Measurements from ENCODE around the gene ZNF14.
"Not testable (repeated sequence)": the region's sequence is repeated elsewhere in the genome, so short reads cannot be mapped to it uniquely, and the experiment has no call there.

ZNF14 gene

GRCh38 chr19:19743921-19744320, 11.0 kb upstream of the ZNF14 start:
- not testable (repeated sequence) for H3K27me3 ChIP-seq (ENCODE audit: control insufficient read depth, insufficient read depth, low read length); H3K4me1 ChIP-seq (ENCODE audit: control insufficient read depth, insufficient read depth, low read length); H3K36me3 ChIP-seq (ENCODE audit: insufficient read depth, low read length); H3K4me3 ChIP-seq (ENCODE audit: low read length); H3K9me3 ChIP-seq (replicated peaks; ENCODE audit: low read length); H3K9ac ChIP-seq (ENCODE audit: low read depth, low read length); H3K4me2 ChIP-seq (ENCODE audit: low read length)

DNA sequence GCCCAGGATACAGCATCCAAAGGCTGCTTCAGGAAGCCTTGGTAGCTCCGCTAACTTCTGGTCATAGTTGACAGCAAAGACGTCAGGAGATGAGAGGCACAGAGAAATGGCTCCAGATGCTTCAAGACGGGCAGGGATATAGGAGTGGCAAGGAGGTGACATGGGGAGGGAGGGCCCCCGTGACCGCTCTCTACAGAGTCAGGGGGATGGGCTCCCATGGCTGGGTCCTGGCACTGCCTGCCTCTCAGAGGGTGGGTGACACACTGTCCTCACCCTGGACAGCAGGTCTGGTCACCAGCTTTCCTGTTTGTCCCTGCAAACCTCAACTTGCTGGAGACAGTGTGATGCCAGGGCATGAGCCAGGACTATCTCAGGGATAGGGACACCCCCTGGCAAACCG, 10.3 kb upstream of the ZNF14 start:
- Histone ChIP-seq H3K4me2 (ENCODE audit: low read length) (no peak overlapping the region), H3K27me3 (ENCODE audit: control insufficient read depth, insufficient read depth, low read length) (no peaks in the 10 kb centered on the region), H3K9me3 (replicated peaks; ENCODE audit: low read length) (peaks cover 3% of the 10 kb centered on the region), H3K36me3 (ENCODE audit: insufficient read depth, low read length) (no peaks in the 10 kb centered on the region), H3K9ac (ENCODE audit: low read depth, low read length) (no peak overlapping the region), H3K4me1 (ENCODE audit: control insufficient read depth, insufficient read depth, low read length) (no peaks in the 10 kb centered on the region), H3K4me3 (ENCODE audit: low read length) (no peak overlapping the region)

DNA sequence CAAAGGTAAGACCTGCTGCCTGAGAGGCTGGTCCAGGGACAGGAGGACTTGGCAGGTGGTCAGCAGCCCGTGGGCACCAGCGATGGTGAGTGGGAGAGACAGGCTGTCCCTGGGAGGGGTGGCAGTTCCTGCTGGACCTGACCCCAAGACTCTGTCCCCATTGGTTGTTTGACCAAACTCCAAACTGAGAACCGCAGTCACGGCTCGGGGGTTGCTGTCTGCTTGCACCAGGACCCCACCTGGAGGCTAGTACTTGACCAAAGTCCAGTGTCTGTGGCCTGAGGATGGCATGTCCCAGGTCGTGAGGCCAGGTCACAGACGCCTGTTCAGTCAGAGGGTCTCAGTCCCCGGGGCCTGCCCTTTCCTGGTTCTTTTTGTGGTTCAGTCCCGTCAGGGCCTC, 9.9 kb upstream of the ZNF14 start:
- Histone ChIP-seq H3K27me3 (ENCODE audit: control insufficient read depth, insufficient read depth, low read length) (no peaks in the 10 kb centered on the region), H3K4me1 (ENCODE audit: control insufficient read depth, insufficient read depth, low read length) (no peaks in the 10 kb centered on the region), H3K4me3 (ENCODE audit: low read length) (no peak overlapping the region), H3K9ac (ENCODE audit: low read depth, low read length) (no peak overlapping the region), H3K36me3 (ENCODE audit: insufficient read depth, low read length) (no peaks in the 10 kb centered on the region), H3K4me2 (ENCODE audit: low read length) (no peak overlapping the region), H3K9me3 (replicated peaks; ENCODE audit: low read length) (peaks cover 3% of the 10 kb centered on the region)

- Histone ChIP-seq H3K27me3 (ENCODE audit: control insufficient read depth, insufficient read depth, low read length) (no peaks in the 10 kb centered on the region), H3K9ac (ENCODE audit: low read depth, low read length) (no peak overlapping the region), H3K4me3 (ENCODE audit: low read length) (no peak overlapping the region), H3K9me3 (replicated peaks; ENCODE audit: low read length) (peaks cover 3% of the 10 kb centered on the region), H3K4me1 (ENCODE audit: control insufficient read depth, insufficient read depth, low read length) (no peaks in the 10 kb centered on the region), H3K36me3 (ENCODE audit: insufficient read depth, low read length) (no peaks in the 10 kb centered on the region), H3K4me2 (ENCODE audit: low read length) (no peak overlapping the region)
Observed at GRCh38 chr19:19741184-19741583, 8.3 kb upstream of the ZNF14 start.

DNA sequence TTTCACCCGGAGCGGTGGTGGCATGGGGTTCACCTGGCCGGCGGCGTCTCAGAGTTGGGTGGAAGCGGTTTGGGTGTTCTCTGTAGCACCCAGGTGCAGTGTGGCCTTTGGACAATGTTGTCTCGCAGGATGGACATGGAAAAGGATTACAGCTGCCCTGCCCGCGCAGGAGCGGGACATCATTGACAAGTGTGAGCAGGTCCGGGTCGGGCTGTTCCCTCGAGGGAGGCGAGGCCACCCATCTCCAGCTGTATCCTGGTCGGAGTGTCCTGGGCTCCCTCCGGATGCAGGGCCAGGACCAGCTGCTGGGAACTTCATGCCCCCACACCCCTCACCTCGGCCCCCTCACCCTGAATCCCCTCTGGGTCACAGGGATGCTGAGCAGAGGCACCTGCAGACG, 7.8 kb upstream of the ZNF14 start:
- H3K9ac ChIP-seq (ENCODE audit: low read depth, low read length): no peak overlapping the region
- peaks cover 3% of the 10 kb centered on the region for H3K9me3 ChIP-seq (replicated peaks; ENCODE audit: low read length)
- H3K4me3 ChIP-seq (ENCODE audit: low read length): no peak overlapping the region
- no peaks in the 10 kb centered on the region for H3K36me3 ChIP-seq (ENCODE audit: insufficient read depth, low read length)
- H3K4me1 ChIP-seq (ENCODE audit: control insufficient read depth, insufficient read depth, low read length): no peaks in the 10 kb centered on the region
- H3K4me2 ChIP-seq (ENCODE audit: low read length): no peak overlapping the region
- H3K27me3 ChIP-seq (ENCODE audit: control insufficient read depth, insufficient read depth, low read length): no peaks in the 10 kb centered on the region

GRCh38 chr19:19738564-19738963, 5.7 kb upstream of the ZNF14 start:
- Histone ChIP-seq H3K27me3 (ENCODE audit: control insufficient read depth, insufficient read depth, low read length) (no peaks in the 10 kb centered on the region), H3K36me3 (ENCODE audit: insufficient read depth, low read length) (no peaks in the 10 kb centered on the region), H3K9me3 (replicated peaks; ENCODE audit: low read length) (peaks cover 3% of the 10 kb centered on the region), H3K9ac (ENCODE audit: low read depth, low read length) (no peak overlapping the region), H3K4me3 (ENCODE audit: low read length) (no peak overlapping the region), H3K4me2 (ENCODE audit: low read length) (no peak overlapping the region), H3K4me1 (ENCODE audit: control insufficient read depth, insufficient read depth, low read length) (no peaks in the 10 kb centered on the region)

- no peaks in the 10 kb centered on the region for H3K4me1 ChIP-seq (ENCODE audit: control insufficient read depth, insufficient read depth, low read length)
- no peak overlapping the region for H3K4me2 ChIP-seq (ENCODE audit: low read length)
- no peak overlapping the region for H3K9ac ChIP-seq (ENCODE audit: low read depth, low read length)
- no peaks in the 10 kb centered on the region for H3K36me3 ChIP-seq (ENCODE audit: insufficient read depth, low read length)
- no peaks in the 10 kb centered on the region for H3K27me3 ChIP-seq (ENCODE audit: control insufficient read depth, insufficient read depth, low read length)
- H3K9me3 ChIP-seq (replicated peaks; ENCODE audit: low read length): peaks cover 3% of the 10 kb centered on the region
- H3K4me3 ChIP-seq (ENCODE audit: low read length): no peak overlapping the region
Observed at GRCh38 chr19:19737559-19738332, 4.8 kb upstream of the ZNF14 start.

DNA sequence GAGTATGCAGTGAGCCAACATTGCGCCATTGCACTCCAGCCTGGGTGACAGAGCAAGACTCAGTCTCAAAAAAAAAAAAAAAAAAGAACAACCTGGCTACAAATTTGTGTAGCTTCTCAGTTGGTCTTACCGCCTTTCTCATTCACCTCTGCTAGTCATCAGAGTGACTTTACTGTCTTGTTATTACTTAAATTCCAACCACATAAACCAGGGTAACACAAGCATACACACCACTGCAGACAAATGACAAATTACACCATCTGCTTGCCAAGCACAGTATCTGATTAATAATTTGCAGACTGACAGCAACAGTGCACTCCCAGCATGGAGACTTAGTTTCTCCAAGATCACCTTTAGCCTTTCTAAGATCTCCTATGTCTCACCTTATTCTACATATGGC, 11.0 kb downstream of the ZNF14 start:
- peaks cover 8% of the 10 kb centered on the region for H3K9me3 ChIP-seq (replicated peaks; ENCODE audit: low read length)
- no peak overlapping the region for H3K4me3 ChIP-seq (ENCODE audit: low read length)
- no peak overlapping the region for H3K9ac ChIP-seq (ENCODE audit: low read depth, low read length)
- H3K4me1 ChIP-seq (ENCODE audit: control insufficient read depth, insufficient read depth, low read length): no peaks in the 10 kb centered on the region
- H3K36me3 ChIP-seq (ENCODE audit: insufficient read depth, low read length): no peaks in the 10 kb centered on the region
- no peak overlapping the region for H3K4me2 ChIP-seq (ENCODE audit: low read length)
- H3K27me3 ChIP-seq (ENCODE audit: control insufficient read depth, insufficient read depth, low read length): no peaks in the 10 kb centered on the region

GRCh38 chr19:19719798-19720197, 13.1 kb downstream of the ZNF14 start:
- Histone ChIP-seq H3K4me2 (ENCODE audit: low read length) (no peak overlapping the region), H3K9me3 (replicated peaks; ENCODE audit: low read length) (peaks cover 20% of the 10 kb centered on the region)

DNA sequence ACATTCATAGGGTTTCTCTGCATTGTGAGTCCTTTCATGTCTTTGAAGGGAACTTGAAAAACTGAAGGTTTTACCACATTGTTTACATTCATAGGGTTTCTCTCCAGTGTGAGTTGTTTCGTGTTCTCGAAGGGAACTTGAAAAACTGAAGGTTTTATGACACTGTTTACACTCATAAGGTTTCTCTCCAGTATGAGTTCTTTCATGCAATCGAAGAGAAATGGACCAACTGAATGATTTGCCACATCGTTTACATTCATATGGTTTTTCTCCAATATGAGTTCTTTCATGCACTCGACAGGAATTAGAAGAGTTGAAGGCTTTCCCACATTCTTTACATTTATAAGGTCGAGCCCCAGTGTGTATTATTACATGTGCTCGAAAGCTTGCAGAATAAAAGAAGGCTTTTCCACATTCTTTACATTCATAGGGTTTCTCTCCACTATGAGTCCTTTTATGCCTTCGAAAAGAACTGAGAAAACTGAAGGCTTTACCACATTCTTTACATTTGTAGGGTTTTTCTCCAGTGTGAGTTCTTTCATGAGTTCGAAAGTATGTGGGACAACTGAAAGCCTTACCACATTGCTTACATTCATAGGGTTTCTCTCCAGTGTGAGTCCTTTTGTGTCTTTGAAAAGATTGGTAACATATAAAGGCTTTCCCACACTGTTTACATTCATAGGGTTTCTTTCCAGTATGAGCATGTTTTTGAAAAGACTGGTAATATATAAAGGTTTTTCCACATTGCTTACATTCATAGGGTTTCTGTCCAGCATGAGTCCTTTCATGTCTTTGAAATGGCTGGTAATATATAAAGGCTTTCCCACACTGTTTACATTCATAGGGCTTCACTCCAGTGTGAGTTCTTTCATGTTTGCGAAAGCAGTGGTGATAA, 20.7 kb downstream of the ZNF14 start:
- no peak overlapping the region for H3K4me3 ChIP-seq (ENCODE audit: low read length)
- H3K4me2 ChIP-seq (ENCODE audit: low read length): no peak overlapping the region
- H3K9ac ChIP-seq (ENCODE audit: low read depth, low read length): no peak overlapping the region
- peaks cover 53% of the 10 kb centered on the region for H3K36me3 ChIP-seq (ENCODE audit: insufficient read depth, low read length)
- no peaks in the 10 kb centered on the region for H3K27me3 ChIP-seq (ENCODE audit: control insufficient read depth, insufficient read depth, low read length)
- peaks cover 76% of the 10 kb centered on the region for H3K9me3 ChIP-seq (replicated peaks; ENCODE audit: low read length)
- no peaks in the 10 kb centered on the region for H3K4me1 ChIP-seq (ENCODE audit: control insufficient read depth, insufficient read depth, low read length)

More at GRCh38 chr19:19719798-19720197, 13.1 kb downstream of the ZNF14 start:
- Histone ChIP-seq H3K36me3 (ENCODE audit: insufficient read depth, low read length) (no peaks in the 10 kb centered on the region), H3K9ac (ENCODE audit: low read depth, low read length) (no peak overlapping the region), H3K27me3 (ENCODE audit: control insufficient read depth, insufficient read depth, low read length) (no peaks in the 10 kb centered on the region), H3K4me3 (ENCODE audit: low read length) (no peak overlapping the region), H3K4me1 (ENCODE audit: control insufficient read depth, insufficient read depth, low read length) (no peaks in the 10 kb centered on the region)

DNA sequence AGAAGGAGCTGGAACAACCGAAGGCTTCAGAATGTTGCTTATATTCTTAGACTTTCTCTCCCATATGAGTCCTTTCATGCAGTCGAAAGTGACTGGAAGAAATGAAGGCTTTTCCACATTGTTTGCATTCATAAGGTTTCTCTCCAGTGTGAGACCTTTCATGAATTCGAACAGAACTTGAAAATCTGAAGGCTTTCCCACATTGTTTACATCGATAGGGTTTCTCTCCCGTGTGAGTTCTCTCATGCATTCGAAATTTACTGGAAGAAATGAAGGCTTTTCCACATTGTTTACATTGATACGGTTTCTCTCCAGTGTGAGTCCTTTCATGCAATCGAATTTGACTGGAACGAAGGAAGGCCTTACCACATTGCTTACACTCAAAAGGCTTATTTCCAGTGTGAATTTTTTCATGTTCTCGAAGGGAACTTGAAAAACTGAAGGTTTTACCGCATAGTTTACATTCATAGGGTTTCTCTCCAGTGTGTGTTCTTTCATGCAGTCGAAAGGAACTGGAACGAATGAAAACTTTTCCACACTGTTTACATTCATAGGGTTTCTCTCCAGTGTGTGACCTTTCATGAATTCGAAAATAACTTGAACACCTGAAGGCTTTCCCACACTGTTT, 21.5 kb downstream of the ZNF14 start:
- H3K9me3 ChIP-seq (replicated peaks; ENCODE audit: low read length): peaks cover 72% of the 10 kb centered on the region
- peaks cover 53% of the 10 kb centered on the region for H3K36me3 ChIP-seq (ENCODE audit: insufficient read depth, low read length)
- no peak overlapping the region for H3K9ac ChIP-seq (ENCODE audit: low read depth, low read length)
- peak overlapping the region; percentile 35 for H3K4me3 ChIP-seq (ENCODE audit: low read length)
- no peaks in the 10 kb centered on the region for H3K27me3 ChIP-seq (ENCODE audit: control insufficient read depth, insufficient read depth, low read length)
- no peaks in the 10 kb centered on the region for H3K4me1 ChIP-seq (ENCODE audit: control insufficient read depth, insufficient read depth, low read length)
- no peak overlapping the region for H3K4me2 ChIP-seq (ENCODE audit: low read length)
